ENCODE measurements around the gene VPS39. TPM values are rescaled to one million over a fixed set of nuclear protein-coding genes. Genes with fewer than 3 reads are reported as not detected.

Gene VPS39
- total RNA-seq, 1 donor from 2014 or later, result 102 TPM

GRCh38 chr15:42130246-42130986, 77.7 kb downstream of the VPS39 start:
- Mint-ChIP-seq H3K4me3 (no peak overlapping the region), H3K9me3 (no peaks in the 10 kb centered on the region), H3K4me1 (no peaks in the 10 kb centered on the region), H3K27ac (no peak overlapping the region), H3K27me3 (peaks cover 21% of the 10 kb centered on the region), H3K36me3 (ENCODE audit: low read depth) (no peaks in the 10 kb centered on the region)
- TF ChIP-seq, protein P1, sequence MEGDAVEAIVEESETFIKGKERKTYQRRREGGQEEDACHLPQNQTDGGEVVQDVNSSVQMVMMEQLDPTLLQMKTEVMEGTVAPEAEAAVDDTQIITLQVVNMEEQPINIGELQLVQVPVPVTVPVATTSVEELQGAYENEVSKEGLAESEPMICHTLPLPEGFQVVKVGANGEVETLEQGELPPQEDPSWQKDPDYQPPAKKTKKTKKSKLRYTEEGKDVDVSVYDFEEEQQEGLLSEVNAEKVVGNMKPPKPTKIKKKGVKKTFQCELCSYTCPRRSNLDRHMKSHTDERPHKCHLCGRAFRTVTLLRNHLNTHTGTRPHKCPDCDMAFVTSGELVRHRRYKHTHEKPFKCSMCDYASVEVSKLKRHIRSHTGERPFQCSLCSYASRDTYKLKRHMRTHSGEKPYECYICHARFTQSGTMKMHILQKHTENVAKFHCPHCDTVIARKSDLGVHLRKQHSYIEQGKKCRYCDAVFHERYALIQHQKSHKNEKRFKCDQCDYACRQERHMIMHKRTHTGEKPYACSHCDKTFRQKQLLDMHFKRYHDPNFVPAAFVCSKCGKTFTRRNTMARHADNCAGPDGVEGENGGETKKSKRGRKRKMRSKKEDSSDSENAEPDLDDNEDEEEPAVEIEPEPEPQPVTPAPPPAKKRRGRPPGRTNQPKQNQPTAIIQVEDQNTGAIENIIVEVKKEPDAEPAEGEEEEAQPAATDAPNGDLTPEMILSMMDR (IDR thresholded peaks at IDR 0.05), result no peak
- ChIA-PET POLR2A (no interaction called here), CTCF (no interaction called here)
- ATAC-seq (ENCODE audit: low read depth) (no peak), DNase-seq (no peak)
- intact Hi-C loops (cut with micrococcal nuclease), result no loop called here

DNA sequence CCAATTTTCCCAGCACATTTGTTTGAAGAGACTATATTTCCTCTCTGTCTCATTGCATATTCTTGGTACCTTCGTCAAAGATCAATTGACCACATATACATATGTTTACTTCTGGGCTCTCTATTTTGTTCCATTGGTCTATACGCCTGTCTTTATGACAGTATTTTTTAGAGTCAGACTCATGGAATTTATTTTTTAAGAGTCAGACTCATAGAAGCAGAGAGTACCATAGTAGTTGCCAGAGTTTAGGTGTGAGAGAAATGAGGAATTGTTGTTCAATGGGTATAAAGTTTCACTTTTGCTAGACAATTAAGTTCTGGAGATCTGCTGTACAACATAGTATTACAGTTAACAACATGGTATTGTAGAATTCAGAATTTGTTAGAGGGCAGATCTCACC, 78.7 kb downstream of the VPS39 start:
- peaks cover 21% of the 10 kb centered on the region for H3K27me3 Mint-ChIP-seq
- POLR2A ChIA-PET, result no interaction called here

DNA sequence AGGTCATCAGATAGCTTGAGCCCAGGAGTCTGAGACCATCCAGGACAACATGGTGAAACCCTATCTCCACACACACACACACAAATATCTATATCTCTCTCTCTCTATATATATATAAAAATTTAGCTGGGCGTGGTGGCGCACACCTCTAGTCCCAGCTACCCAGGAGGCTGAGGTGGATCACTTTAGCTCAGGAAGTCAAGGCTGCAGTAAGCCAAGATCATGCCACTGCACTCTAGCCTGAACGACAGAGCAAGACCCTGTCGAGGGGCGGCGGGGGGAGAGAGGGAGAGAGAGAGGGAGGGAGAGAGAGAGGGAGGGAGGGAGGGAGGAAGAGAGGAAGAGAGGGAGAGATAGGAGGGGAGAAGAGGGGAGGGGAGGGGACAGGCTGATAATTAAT, 79.6 kb downstream of the VPS39 start:
- POLR2A ChIA-PET, result no interaction called here
- Mint-ChIP-seq H3K4me3 (no peak overlapping the region), H3K27me3 (peaks cover 21% of the 10 kb centered on the region), H3K9me3 (no peaks in the 10 kb centered on the region), H3K36me3 (ENCODE audit: low read depth) (no peaks in the 10 kb centered on the region), H3K27ac (no peak overlapping the region), H3K4me1 (no peaks in the 10 kb centered on the region)
- DNase-seq (no peak), ATAC-seq (ENCODE audit: low read depth) (no peak)
- TF ChIP-seq, protein P1 (IDR thresholded peaks at IDR 0.05), result no peak
- intact Hi-C loops (cut with micrococcal nuclease), result no loop called here
- CTCF ChIA-PET, result interaction anchor here (1.3 kb wide), 1 partner anchor 11 kb away, joined by 4 read pairs; no protein-coding TSS in a partner anchor

More for the DNA sequence above, 78.7 kb downstream of the VPS39 start:
- DNase-seq (no peak), ATAC-seq (ENCODE audit: low read depth) (no peak)
- TF ChIP-seq, protein P1 (IDR thresholded peaks at IDR 0.05), result no peak
- intact Hi-C loops (cut with micrococcal nuclease), result no loop called here
- Mint-ChIP-seq H3K9me3 (no peaks in the 10 kb centered on the region), H3K4me3 (no peak overlapping the region), H3K4me1 (no peaks in the 10 kb centered on the region), H3K27ac (no peak overlapping the region), H3K36me3 (ENCODE audit: low read depth) (no peaks in the 10 kb centered on the region)
- CTCF ChIA-PET, result no interaction called here

DNA sequence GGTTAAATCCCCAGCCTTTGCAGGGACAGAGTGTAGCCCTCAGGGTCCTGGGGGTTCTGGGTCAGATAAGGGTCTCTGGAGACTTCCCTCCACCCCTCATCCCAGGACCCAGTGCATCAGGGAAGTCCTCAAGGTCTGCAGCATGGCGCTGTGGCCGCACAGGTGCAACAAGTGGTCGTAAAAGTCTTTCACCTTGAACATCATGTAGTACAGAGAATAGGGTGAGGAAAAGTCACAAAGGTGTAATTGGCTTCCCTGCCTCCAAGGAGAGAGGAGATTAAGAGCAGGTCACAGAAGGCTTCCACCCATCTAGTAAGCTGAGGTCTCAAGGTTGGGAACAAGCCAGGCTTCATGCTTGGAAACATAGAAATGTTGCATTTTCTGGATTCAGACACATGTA, 84.6 kb downstream of the VPS39 start:
- TF ChIP-seq, protein P1 (IDR thresholded peaks at IDR 0.05), result no peak
- CTCF ChIA-PET, result no interaction called here
- H3K27ac Mint-ChIP-seq, result no peak overlapping the region
- no peaks in the 10 kb centered on the region for H3K36me3 Mint-ChIP-seq (ENCODE audit: low read depth)
- intact Hi-C loops (cut with micrococcal nuclease), result no loop called here
- no peaks in the 10 kb centered on the region for H3K4me1 Mint-ChIP-seq
- no peak overlapping the region for H3K4me3 Mint-ChIP-seq
- DNase-seq, result no peak
- no peak for ATAC-seq (ENCODE audit: low read depth)
- H3K9me3 Mint-ChIP-seq, result no peaks in the 10 kb centered on the region
- POLR2A ChIA-PET, result no interaction called here
- H3K27me3 Mint-ChIP-seq, result peaks cover 13% of the 10 kb centered on the region

- H3K27me3 Mint-ChIP-seq, result no peaks in the 10 kb centered on the region
- CTCF ChIA-PET, result no interaction called here
- ATAC-seq (ENCODE audit: low read depth), result no peak
Measured at GRCh38 chr15:42121682-42122081, 86.4 kb downstream of the VPS39 start.

More at GRCh38 chr15:42121682-42122081, 86.4 kb downstream of the VPS39 start:
- no peaks in the 10 kb centered on the region for H3K36me3 Mint-ChIP-seq (ENCODE audit: low read depth)
- intact Hi-C loops (cut with micrococcal nuclease), result no loop called here
- H3K27ac Mint-ChIP-seq, result no peak overlapping the region
- no peaks in the 10 kb centered on the region for H3K9me3 Mint-ChIP-seq
- TF ChIP-seq, protein P1 (IDR thresholded peaks at IDR 0.05), result no peak
- POLR2A ChIA-PET, result no interaction called here
- no peaks in the 10 kb centered on the region for H3K4me1 Mint-ChIP-seq
- H3K4me3 Mint-ChIP-seq, result no peak overlapping the region
- no peak for DNase-seq

Data from activated B cell treated with CpG ODN at 0.5 μM for 24 hours (primary cell).